ENCODE data around the gene PYGB. TPM values are rescaled to one million over a fixed set of nuclear protein-coding genes. Genes with fewer than 3 reads are reported as not detected.
A peak's percentile ranks its signal among the peaks of the same experiment; 100 is the strongest.

The PYGB gene
- total and polyA plus RNA-seq, 2 donors (not counting 1 experiment from before 2014, with no cell fraction given) = 22.5 to 30.6 TPM

- Histone ChIP-seq H3K4me2 (replicated peaks; ENCODE audit: low read depth, low read length, poor library complexity, severe bottlenecking) (no peak overlapping the region), H3K27me3 (replicated peaks in 1 of 4; ENCODE audit: control extremely low read depth in 1 of 4, control insufficient read depth in 3 of 4, insufficient read depth in 4 of 4, low read length in 3 of 4) (no peaks in the 10 kb centered on the region), H2AFZ (ENCODE audit: insufficient read depth, low read depth, low read length, poor library complexity, severe bottlenecking) (no peak overlapping the region), H4K20me1 (ENCODE audit: control insufficient read depth, insufficient read depth, low read length, poor library complexity, severe bottlenecking) (no peaks in the 10 kb centered on the region), H3K79me2 (ENCODE audit: control insufficient read depth, insufficient read depth, low read length) (no peaks in the 10 kb centered on the region), H3K9ac (ENCODE audit: low read length) (no peak overlapping the region), H3K4me3 (ENCODE audit: control extremely low read depth in 1 of 5, extremely low read depth in 1 of 5, insufficient read depth in 1 of 5, low read depth in 2 of 5, low read length in 4 of 5) (no peak overlapping the region), H3K36me3 (replicated peaks in 1 of 2; ENCODE audit: control extremely low read depth in 1 of 2, control insufficient read depth in 1 of 2, extremely low read depth in 1 of 2, insufficient read depth in 2 of 2, low read length in 1 of 2) (peaks cover 0 to 29% of the 10 kb centered on the region in 2 experiments), H3K9me3 (ENCODE audit: control extremely low read depth in 1 of 3, control insufficient read depth in 2 of 3, insufficient read depth in 1 of 3, low read length in 2 of 3) (no peaks in the 10 kb centered on the region), H3K27ac (ENCODE audit: low read length in 2 of 2) (no peak overlapping the region), H3K4me1 (ENCODE audit: control insufficient read depth in 2 of 2, insufficient read depth in 2 of 2, low read length in 2 of 2) (peaks cover 25 to 33% of the 10 kb centered on the region in 2 donors)
- CTCF ChIA-PET = no interaction called here
- 94% methylated on average over 11 of the region's 11 CpGs for WGBS (ENCODE audit: insufficient coverage)
- Mint-ChIP-seq H3K4me3 (no peak overlapping the region), H3K4me1 (peaks cover 29% of the 10 kb centered on the region), H3K27ac (peak overlapping the region; percentile 75), H3K27me3 (no peaks in the 10 kb centered on the region), H3K9me3 (ENCODE audit: insufficient read depth) (no peaks in the 10 kb centered on the region)
- TF ChIP-seq EZH2 (IDR thresholded peaks at IDR 0.05; ENCODE audit: borderline replicate concordance, insufficient read depth, low read depth, low read length, poor library complexity, severe bottlenecking) = no peak
- no peak for TF ChIP-seq CTCF (IDR thresholded peaks at IDR 0.05)
- ATAC-seq (ENCODE audit: low read depth) (no peak), DNase-seq (no peak)
- intact Hi-C loops (cut with micrococcal nuclease) = loop anchor here (5.0 kb wide), 1 partner anchor 35 kb away; the partner anchor contains the start of gene PYGB
- POLR2A ChIA-PET = interaction anchor here (0.6 to 1.6 kb wide), 2 partner anchors 33 to 36 kb away, joined by 3 to 5 read pairs; no protein-coding TSS in a partner anchor
These were observed 34.9 kb downstream of the PYGB start for GRCh38 chr20:25282796-25283195.

- no peak overlapping the region for H2AFZ ChIP-seq (ENCODE audit: insufficient read depth, low read depth, low read length, poor library complexity, severe bottlenecking)
- CTCF ChIA-PET = no interaction called here
- no peak overlapping the region for H3K4me2 ChIP-seq (replicated peaks; ENCODE audit: low read depth, low read length, poor library complexity, severe bottlenecking)
- no peak overlapping the region for H3K9ac ChIP-seq (ENCODE audit: low read length)
- H3K4me3 ChIP-seq (ENCODE audit: control extremely low read depth in 1 of 5, extremely low read depth in 1 of 5, insufficient read depth in 1 of 5, low read depth in 2 of 5, low read length in 4 of 5) = no peak overlapping the region
- H4K20me1 ChIP-seq (ENCODE audit: control insufficient read depth, insufficient read depth, low read length, poor library complexity, severe bottlenecking) = no peaks in the 10 kb centered on the region
- no peaks in the 10 kb centered on the region for H3K9me3 ChIP-seq (ENCODE audit: control extremely low read depth in 1 of 3, control insufficient read depth in 2 of 3, insufficient read depth in 1 of 3, low read length in 2 of 3)
- ATAC-seq (ENCODE audit: low read depth) (no peak), DNase-seq (no peak)
- peaks cover 0 to 24% of the 10 kb centered on the region in 2 experiments for H3K36me3 ChIP-seq (replicated peaks in 1 of 2; ENCODE audit: control extremely low read depth in 1 of 2, control insufficient read depth in 1 of 2, extremely low read depth in 1 of 2, insufficient read depth in 2 of 2, low read length in 1 of 2)
- intact Hi-C loops (cut with micrococcal nuclease) = loop anchor here (5.0 kb wide), 1 partner anchor 36 kb away; the partner anchor contains the start of gene PYGB
- no peak for TF ChIP-seq EZH2 (IDR thresholded peaks at IDR 0.05; ENCODE audit: borderline replicate concordance, insufficient read depth, low read depth, low read length, poor library complexity, severe bottlenecking)
- TF ChIP-seq CTCF (IDR thresholded peaks at IDR 0.05) = no peak
- Mint-ChIP-seq H3K4me1 (peaks cover 30% of the 10 kb centered on the region), H3K27me3 (no peaks in the 10 kb centered on the region), H3K9me3 (ENCODE audit: insufficient read depth) (no peaks in the 10 kb centered on the region), H3K4me3 (no peak overlapping the region), H3K27ac (no peak overlapping the region)
- POLR2A ChIA-PET = no interaction called here
- no peak overlapping the region for H3K27ac ChIP-seq (ENCODE audit: low read length in 2 of 2)
- peaks cover 25 to 36% of the 10 kb centered on the region in 2 donors for H3K4me1 ChIP-seq (ENCODE audit: control insufficient read depth in 2 of 2, insufficient read depth in 2 of 2, low read length in 2 of 2)
- 93% methylated on average over 22 of the region's 24 CpGs for WGBS (ENCODE audit: insufficient coverage)
- no peaks in the 10 kb centered on the region for H3K27me3 ChIP-seq (replicated peaks in 1 of 4; ENCODE audit: control extremely low read depth in 1 of 4, control insufficient read depth in 3 of 4, insufficient read depth in 4 of 4, low read length in 3 of 4)
- no peaks in the 10 kb centered on the region for H3K79me2 ChIP-seq (ENCODE audit: control insufficient read depth, insufficient read depth, low read length)
These were observed 35.5 kb downstream of the PYGB start for GRCh38 chr20:25283221-25283951.

Data from B cell (primary cell).